Vagina (tissue), 2 donors: ENCODE data around the gene ACP4.

Experiments
- POLR2A ChIP-seq, 2 donors: fragments of 450-650 bp; IDR thresholded peaks; one replicate each; pipeline ENCODE4 v1.6.1; 2017; ENCODE audit warnings: antibody characterized with exemption in 2 of 2, mild to moderate bottlenecking in 2 of 2, moderate library complexity in 2 of 2
- POLR2AphosphoS5 ChIP-seq, 2 donors: sonication (generic); formaldehyde crosslinking; IDR thresholded peaks; one replicate each; pipeline ENCODE4 v1.9.0; 2017; ENCODE audit warnings: antibody characterized with exemption in 2 of 2, mild to moderate bottlenecking in 2 of 2, low read depth in 1 of 2; ENCODE audit not compliant: insufficient read depth in 1 of 2
- TF ChIP-seq, protein P1 (sequence below), 3 experiments: fragments of 450-650 bp in 2 of 3; fragments of 200-600 bp in 1 of 3; sonication (generic) in 1 of 3; IDR thresholded peaks; one replicate each; pipeline ENCODE4 v1.5.1; 2017 to 2019; ENCODE audit warnings: antibody characterized with exemption in 3 of 3, mild to moderate bottlenecking in 2 of 3, moderate library complexity in 2 of 3

DNA sequence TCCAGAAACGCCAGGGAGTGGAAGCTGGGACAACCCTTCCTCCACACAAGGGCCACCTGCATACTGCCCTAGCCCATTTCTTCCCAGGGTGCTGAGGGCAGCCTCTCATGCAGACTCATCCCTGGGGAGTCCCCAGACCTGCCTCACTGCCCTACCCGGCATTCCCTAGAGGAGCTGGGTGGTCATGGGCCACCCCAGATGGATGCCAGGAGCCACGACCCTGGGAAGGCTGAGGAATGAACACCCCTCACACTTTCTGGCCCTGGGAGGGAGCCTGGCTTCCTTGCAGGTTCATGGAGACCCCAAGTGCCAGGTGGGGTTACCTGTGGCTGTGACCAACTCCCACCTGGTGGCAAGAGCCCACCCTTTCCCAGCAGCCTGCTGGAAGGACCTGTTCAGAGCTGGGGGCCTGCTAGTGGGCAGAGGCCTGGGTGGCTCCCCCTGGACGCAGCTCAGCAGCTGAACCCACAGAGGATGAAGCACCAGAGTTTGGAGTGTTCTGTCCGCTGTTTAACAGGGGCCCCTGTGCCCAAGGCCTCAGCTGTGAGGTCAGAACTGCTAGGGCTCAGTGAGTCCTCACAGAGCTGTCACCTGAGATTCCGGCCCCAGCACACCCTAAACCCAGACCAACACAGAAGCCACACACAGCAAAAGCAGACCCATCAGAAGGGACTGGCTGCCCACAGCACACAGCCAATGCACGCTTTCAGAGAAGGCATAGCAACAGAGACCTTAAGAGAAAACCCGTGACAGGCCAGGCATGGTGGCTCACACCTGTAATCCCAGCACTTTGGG lies 6.6 kb downstream of the ACP4 start:
- TF ChIP-seq, protein P1, sequence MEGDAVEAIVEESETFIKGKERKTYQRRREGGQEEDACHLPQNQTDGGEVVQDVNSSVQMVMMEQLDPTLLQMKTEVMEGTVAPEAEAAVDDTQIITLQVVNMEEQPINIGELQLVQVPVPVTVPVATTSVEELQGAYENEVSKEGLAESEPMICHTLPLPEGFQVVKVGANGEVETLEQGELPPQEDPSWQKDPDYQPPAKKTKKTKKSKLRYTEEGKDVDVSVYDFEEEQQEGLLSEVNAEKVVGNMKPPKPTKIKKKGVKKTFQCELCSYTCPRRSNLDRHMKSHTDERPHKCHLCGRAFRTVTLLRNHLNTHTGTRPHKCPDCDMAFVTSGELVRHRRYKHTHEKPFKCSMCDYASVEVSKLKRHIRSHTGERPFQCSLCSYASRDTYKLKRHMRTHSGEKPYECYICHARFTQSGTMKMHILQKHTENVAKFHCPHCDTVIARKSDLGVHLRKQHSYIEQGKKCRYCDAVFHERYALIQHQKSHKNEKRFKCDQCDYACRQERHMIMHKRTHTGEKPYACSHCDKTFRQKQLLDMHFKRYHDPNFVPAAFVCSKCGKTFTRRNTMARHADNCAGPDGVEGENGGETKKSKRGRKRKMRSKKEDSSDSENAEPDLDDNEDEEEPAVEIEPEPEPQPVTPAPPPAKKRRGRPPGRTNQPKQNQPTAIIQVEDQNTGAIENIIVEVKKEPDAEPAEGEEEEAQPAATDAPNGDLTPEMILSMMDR (IDR thresholded peaks at IDR 0.05), result no peak
- TF ChIP-seq POLR2A (IDR thresholded peaks at IDR 0.05), result no peak
- no peak for TF ChIP-seq POLR2AphosphoS5 (IDR thresholded peaks at IDR 0.05; ENCODE audit: insufficient read depth in 1 of 2, low read depth in 1 of 2)
